HG03439 (cell line): ENCODE measurements around the gene STAC2.

Experiments
- ATAC-seq: cut with Tn5 transposase; IDR thresholded peaks from one replicate; pipeline ENCODE4 v1.9.1; 2021; ENCODE audit warnings: mild to moderate bottlenecking, moderate library complexity; ENCODE audit not compliant: unreplicated experiment

The STAC2 gene

DNA sequence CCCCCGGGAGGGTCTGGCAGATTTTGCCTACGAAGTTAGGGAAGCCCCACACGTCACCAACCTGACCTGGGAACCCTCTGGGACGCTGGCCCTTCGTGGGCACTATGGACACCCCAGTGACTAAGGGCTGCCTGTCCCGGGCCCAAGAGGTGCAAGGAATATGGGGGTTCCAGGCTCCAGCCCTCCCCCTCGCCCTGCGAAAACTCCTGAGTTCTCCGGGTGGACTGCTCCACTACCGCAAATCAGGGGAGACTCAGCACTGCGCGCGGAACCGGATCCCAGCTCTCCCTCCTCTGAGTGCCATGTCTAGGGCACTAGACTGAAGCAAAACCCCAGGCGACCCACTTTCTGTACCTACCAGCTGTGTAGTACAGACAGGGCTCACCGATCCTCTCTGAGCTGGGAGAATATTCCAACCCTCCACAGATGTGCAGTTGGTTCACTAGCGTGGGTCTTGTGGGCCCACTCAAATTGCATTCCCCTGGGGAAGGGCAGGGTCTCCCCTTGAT, 59.9 kb downstream of the STAC2 start, which contains the start of gene ARL5C:
TSS of gene ARL5C (minus strand) at position 321 of the 509 bp plus-strand sequence. CDS start 401 bp downstream, outside the sequence.
- no peak for ATAC-seq

DNA sequence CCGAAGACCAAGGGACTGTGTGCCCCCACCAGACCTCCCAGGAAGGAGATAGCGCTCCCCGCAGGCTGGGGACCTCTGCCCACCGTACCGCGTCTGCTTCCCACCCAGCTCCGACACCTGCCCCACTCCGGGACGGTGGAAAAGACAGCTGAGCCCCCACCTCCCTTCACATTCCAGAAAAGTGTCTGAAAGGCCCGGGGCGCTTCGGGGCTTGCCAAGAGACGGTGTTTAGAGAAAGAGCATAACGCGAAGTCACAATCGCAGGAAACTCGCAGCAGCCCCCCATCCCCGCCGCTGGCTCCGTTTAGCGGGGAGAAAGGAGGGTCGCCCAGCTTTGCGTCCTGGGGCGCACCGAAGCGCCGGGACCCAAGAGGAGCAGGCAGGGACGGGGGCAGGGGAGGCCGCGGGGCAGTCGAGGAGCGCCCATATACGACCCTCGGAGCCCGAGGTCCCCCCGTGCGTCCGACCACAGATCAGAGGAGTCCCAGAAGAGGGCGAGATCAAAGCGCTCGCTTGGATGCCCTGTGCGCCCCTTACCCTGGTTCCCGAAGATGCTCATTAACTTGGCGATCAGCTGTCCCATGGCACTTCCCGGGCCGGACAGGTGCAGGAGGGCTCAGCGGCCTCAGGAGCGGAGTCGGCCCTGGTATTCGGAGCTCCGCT, 60.4 kb downstream of the STAC2 start:
- ATAC-seq = no peak

DNA sequence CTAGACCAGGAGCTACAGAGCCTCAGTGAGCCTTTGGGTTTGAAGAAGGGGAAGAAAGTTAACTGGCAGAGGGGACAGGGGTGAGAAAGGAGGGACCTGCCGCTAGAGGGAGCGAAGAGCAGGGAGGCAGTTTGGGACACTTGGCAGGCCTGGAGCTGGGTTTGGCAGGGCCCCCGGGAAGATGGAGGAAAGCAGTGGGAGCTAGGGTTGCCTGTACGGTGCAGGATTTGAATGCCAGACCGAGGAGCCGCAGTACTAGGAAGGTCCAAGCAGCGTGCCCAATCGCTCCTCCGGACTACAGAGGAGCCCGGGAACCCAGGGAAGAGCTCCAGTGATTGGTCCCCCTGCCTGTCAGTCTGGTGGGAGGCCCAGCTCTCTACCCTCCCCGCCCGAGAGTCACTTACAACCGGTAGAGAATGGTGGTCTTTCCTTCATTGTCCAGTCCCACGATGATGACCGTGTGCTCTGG, 61.0 kb downstream of the STAC2 start:
- no peak for ATAC-seq

DNA sequence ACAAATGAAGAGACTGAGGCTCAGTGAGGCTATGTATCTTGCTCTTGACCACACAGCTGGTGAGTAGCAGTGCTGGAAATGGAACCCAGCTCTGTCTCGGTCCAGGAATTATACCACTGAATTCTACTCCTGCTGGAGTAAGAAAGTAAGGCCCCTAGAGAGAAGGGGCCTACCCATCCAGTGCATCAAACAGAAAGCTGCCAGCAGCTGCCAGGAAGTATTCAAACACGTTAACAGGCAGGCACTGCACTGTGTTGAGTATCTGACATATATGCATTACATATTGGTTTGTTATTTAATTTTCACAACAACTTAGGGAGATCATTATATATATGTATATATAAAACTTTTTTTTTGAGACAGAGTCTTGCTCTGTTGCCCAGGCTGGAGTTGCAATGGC, 63.8 kb downstream of the STAC2 start:
- no peak for ATAC-seq
